Sigmoid colon (tissue), 7 donors: ENCODE data around the gene CTBS. TPM values are rescaled to one million over a fixed set of nuclear protein-coding genes. Genes with fewer than 3 reads are reported as not detected.

Experiments used
- DNase-seq: peaks from one replicate; pipeline ENCODE4 v3.0.0-alpha.2; 2019
- H3K27ac ChIP-seq, 4 donors: fragments of 200-600 bp; sonication (generic); one replicate each; pipeline ENCODE4 v1.5.1; 2016 to 2019; ENCODE audit warnings: mild to moderate bottlenecking in 1 of 4
- H3K27me3 ChIP-seq, 3 donors: fragments of 200-600 bp; sonication (generic); one replicate each; pipeline ENCODE4 v1.5.1; 2019; ENCODE audit warnings: mild to moderate bottlenecking in 1 of 3
- H3K36me3 ChIP-seq, 4 donors: fragments of 200-600 bp; sonication (generic); one replicate each; pipeline ENCODE4 v1.5.1; 2016 to 2019
- H3K4me1 ChIP-seq, 4 donors: fragments of 200-600 bp; sonication (generic); one replicate each; pipeline ENCODE4 v1.5.1; 2017 to 2019
- H3K4me3 ChIP-seq, 4 donors: fragments of 200-600 bp; sonication (generic); one replicate each; pipeline ENCODE4 v1.5.1; 2017 to 2019; ENCODE audit warnings: mild to moderate bottlenecking in 2 of 4, moderate library complexity in 1 of 4
- H3K9me3 ChIP-seq, 4 donors: fragments of 200-600 bp in 3 of 4; sonication (generic) in 3 of 4; one replicate each; pipeline versions ENCODE4 v1.5.1 to v1.6.1; 2013 to 2019
- CTCF ChIP-seq, 4 experiments: fragments of 450-650 bp in 3 of 4; fragments of 200-600 bp in 1 of 4; IDR thresholded peaks; one replicate each; pipeline ENCODE4 v1.5.1; 2016 to 2019; ENCODE audit warnings: antibody characterized with exemption in 4 of 4, mild to moderate bottlenecking in 3 of 4, moderate library complexity in 2 of 4
- EP300 ChIP-seq, 4 donors: sonication (generic); formaldehyde crosslinking; IDR thresholded peaks; one replicate each; pipeline ENCODE4 v1.6.1; 2017; ENCODE audit warnings: antibody characterized with exemption in 4 of 4
- POLR2A ChIP-seq, 2 donors: fragments of 450-650 bp; IDR thresholded peaks; one replicate each; pipeline ENCODE4 v1.6.1; 2016; ENCODE audit warnings: antibody characterized with exemption in 2 of 2, mild to moderate bottlenecking in 2 of 2, moderate library complexity in 2 of 2
- POLR2AphosphoS5 ChIP-seq, 4 donors: sonication (generic); formaldehyde crosslinking; IDR thresholded peaks; one replicate each; pipeline ENCODE4 v1.6.1; 2017; ENCODE audit warnings: antibody characterized with exemption in 4 of 4
- WGBS, 2 donors: extraction: QIAGEN DNeasy Blood & Tissue Kit; methylation state at CpG; one replicate each; pipeline ENCODE4 v1.1.7; 2013; 5-methylcytosine and 5-hydroxymethylcytosine counted together
- intact Hi-C: fragments of 100-400 bp; cut with DNase I; formaldehyde crosslinking; loops from one replicate; pipeline ENCODE4 v1.15.1; 2023
- polyA plus RNA-seq, 3 donors: library from polyadenylated mRNA; stranded (reverse); fragments of 200-250 nt; gene quantifications; one replicate each; pipeline ENCODE4 v1.2.3, GENCODE V29; 2013
- total RNA-seq, 4 donors: library from RNA; depleted of rRNA; stranded (reverse); fragments of >200 nt; gene quantifications; one replicate each; pipeline ENCODE4 v1.1.0, GENCODE V29; 2016
- donor health status: healthy with polysubstance abuse.
- donor health status: Bipolar disorder and iron deficiency.
- donor health status: healthy.

The CTBS gene
- total and polyA plus RNA-seq, 7 donors, result 8.3 to 20.1 (median 12.6) TPM

- TF ChIP-seq POLR2A (IDR thresholded peaks at IDR 0.05), result no peak
- TF ChIP-seq CTCF (IDR thresholded peaks at IDR 0.05), result no peak
- TF ChIP-seq EP300 (IDR thresholded peaks at IDR 0.05), result no peak
- no peak for TF ChIP-seq POLR2AphosphoS5 (IDR thresholded peaks at IDR 0.05)
- H3K36me3 ChIP-seq, result no peaks in the 10 kb centered on the region
- no peaks in the 10 kb centered on the region for H3K9me3 ChIP-seq
- DNase-seq, result no peak
- intact Hi-C loops, result no loop called here
- H3K4me1 ChIP-seq, result no peaks in the 10 kb centered on the region
- H3K27me3 ChIP-seq, result no peaks in the 10 kb centered on the region
- no peak overlapping the region for H3K27ac ChIP-seq
- H3K4me3 ChIP-seq, result no peak overlapping the region
- WGBS, 2 donors, result 80 to 89% methylated on average over 3 of the region's 3 CpGs
Observed at GRCh38 chr1:84587099-84587498, 12.9 kb upstream of the CTBS start.

- WGBS, 2 donors, result 53 to 100% methylated on average over 1 of the region's 1 CpG
- Histone ChIP-seq H3K36me3 (no peaks in the 10 kb centered on the region), H3K4me3 (no peak overlapping the region), H3K27ac (no peak overlapping the region), H3K27me3 (no peaks in the 10 kb centered on the region), H3K4me1 (no peaks in the 10 kb centered on the region), H3K9me3 (no peaks in the 10 kb centered on the region)
- intact Hi-C loops, result no loop called here
- TF ChIP-seq POLR2AphosphoS5 (IDR thresholded peaks at IDR 0.05) (no peak), POLR2A (IDR thresholded peaks at IDR 0.05) (no peak), CTCF (IDR thresholded peaks at IDR 0.05) (no peak), EP300 (IDR thresholded peaks at IDR 0.05) (no peak)
- DNase-seq, result no peak
Observed at GRCh38 chr1:84585803-84586202, 11.6 kb upstream of the CTBS start.

GRCh38 chr1:84584126-84584525, 9.9 kb upstream of the CTBS start:
- Histone ChIP-seq H3K27ac (no peak overlapping the region), H3K9me3 (no peaks in the 10 kb centered on the region), H3K4me1 (no peaks in the 10 kb centered on the region), H3K4me3 (no peak overlapping the region), H3K36me3 (no peaks in the 10 kb centered on the region), H3K27me3 (no peaks in the 10 kb centered on the region)
- WGBS, 2 donors, result 84 to 95% methylated on average over 2 of the region's 2 CpGs
- no peak for DNase-seq
- TF ChIP-seq CTCF (IDR thresholded peaks at IDR 0.05) (no peak), POLR2A (IDR thresholded peaks at IDR 0.05) (no peak), POLR2AphosphoS5 (IDR thresholded peaks at IDR 0.05) (no peak), EP300 (IDR thresholded peaks at IDR 0.05) (no peak)
- intact Hi-C loops, result no loop called here

- DNase-seq, result no peak
- H3K4me1 ChIP-seq, result no peaks in the 10 kb centered on the region
- H3K9me3 ChIP-seq, result no peaks in the 10 kb centered on the region
- WGBS, 2 donors, result 85 to 92% methylated on average over 10 of the region's 10 CpGs
- intact Hi-C loops, result no loop called here
- TF ChIP-seq POLR2AphosphoS5 (IDR thresholded peaks at IDR 0.05) (no peak), EP300 (IDR thresholded peaks at IDR 0.05) (no peak), CTCF (IDR thresholded peaks at IDR 0.05) (no peak), POLR2A (IDR thresholded peaks at IDR 0.05) (no peak)
- no peak overlapping the region for H3K27ac ChIP-seq
- H3K36me3 ChIP-seq, result no peaks in the 10 kb centered on the region
- no peaks in the 10 kb centered on the region for H3K27me3 ChIP-seq
- H3K4me3 ChIP-seq, result no peak overlapping the region
Observed at GRCh38 chr1:84583648-84584047, 9.4 kb upstream of the CTBS start.

GRCh38 chr1:84582802-84583587, 8.8 kb upstream of the CTBS start:
- Histone ChIP-seq H3K36me3 (no peaks in the 10 kb centered on the region), H3K4me1 (no peaks in the 10 kb centered on the region), H3K9me3 (no peaks in the 10 kb centered on the region), H3K4me3 (no peak overlapping the region), H3K27me3 (no peaks in the 10 kb centered on the region), H3K27ac (no peak overlapping the region)
- 78 to 80% methylated on average over 7 of the region's 7 CpGs for WGBS, 2 donors
- TF ChIP-seq POLR2AphosphoS5 (IDR thresholded peaks at IDR 0.05), result no peak
- no peak for TF ChIP-seq EP300 (IDR thresholded peaks at IDR 0.05)
- no peak for TF ChIP-seq CTCF (IDR thresholded peaks at IDR 0.05)
- no peak for TF ChIP-seq POLR2A (IDR thresholded peaks at IDR 0.05)
- no peak for DNase-seq
- intact Hi-C loops, result no loop called here
